WTC11 (cell line): ENCODE measurements around the gene CLDND2. TPM values are rescaled to one million over a fixed set of nuclear protein-coding genes. Genes with fewer than 3 reads are reported as not detected.

Source experiments
- ATAC-seq: fragments of 200-7000 bp; cut with Tn5 transposase; 2 replicates; pipeline ENCODE4 v1.10.0; 2021; ENCODE audit warnings: mild to moderate bottlenecking, moderate library complexity
- CTCF ChIA-PET: fragments of 300-600 bp; sonication (Branson Sonifier 250); formaldehyde crosslinking; loops from one replicate; lab custom pipeline; 2021; ENCODE audit warnings: antibody characterized with exemption; lab: Charles Lee
- POLR2A ChIA-PET: fragments of 350-600 bp; sonication (Branson Sonifier 250); formaldehyde crosslinking; loops from one replicate; lab custom pipeline; 2021; ENCODE audit warnings: antibody characterized with exemption; lab: Charles Lee
- DNase-seq: peaks from one replicate; pipeline ENCODE4 v3.0.0; 2021; ENCODE audit warnings: low spot score
- H3K27ac Mint-ChIP-seq: 2 replicates; pipeline ENCODE4 v1.8.0; 2021; ENCODE audit warnings: mixed read lengths
- H3K27me3 Mint-ChIP-seq: 2 replicates; pipeline ENCODE4 v1.8.0; 2021; ENCODE audit warnings: low read depth, mild to moderate bottlenecking, moderate library complexity, mixed read lengths
- H3K36me3 Mint-ChIP-seq: 2 replicates; pipeline ENCODE4 v1.8.0; 2021; ENCODE audit warnings: mixed read lengths
- H3K4me1 Mint-ChIP-seq: 2 replicates; pipeline ENCODE4 v1.8.0; 2022; ENCODE audit warnings: mixed read lengths
- H3K4me3 Mint-ChIP-seq: 2 replicates; pipeline ENCODE4 v1.8.0; 2021; ENCODE audit warnings: mild to moderate bottlenecking, moderate library complexity, mixed read lengths
- H3K9me3 Mint-ChIP-seq: 2 replicates; pipeline ENCODE4 v1.8.0; 2021; ENCODE audit warnings: mixed read lengths
- ATF1 ChIP-seq: sonication (generic); formaldehyde crosslinking; IDR thresholded peaks from 2 replicates; pipeline ENCODE4 v1.8.1; 2023; ENCODE audit warnings: mild to moderate bottlenecking, moderate library complexity, missing genetic modification reagents
- ATF6 ChIP-seq: sonication (generic); formaldehyde crosslinking; IDR thresholded peaks from 2 replicates; pipeline ENCODE4 v1.8.1; 2023; ENCODE audit warnings: mild to moderate bottlenecking, missing genetic modification reagents
- E2F1 ChIP-seq: sonication (generic); formaldehyde crosslinking; IDR thresholded peaks from 2 replicates; pipeline ENCODE4 v1.8.0; 2022; ENCODE audit warnings: mild to moderate bottlenecking, missing genetic modification reagents
- E2F4 ChIP-seq: sonication (generic); formaldehyde crosslinking; IDR thresholded peaks from 2 replicates; pipeline ENCODE4 v1.8.1; 2022; ENCODE audit warnings: low read depth, mild to moderate bottlenecking, moderate library complexity, missing genetic modification reagents, borderline replicate concordance
- JUN ChIP-seq: sonication (generic); formaldehyde crosslinking; IDR thresholded peaks from 2 replicates; pipeline ENCODE4 v1.8.0; 2023; ENCODE audit warnings: mild to moderate bottlenecking, missing genetic modification reagents
- NR1H2 ChIP-seq: sonication (generic); formaldehyde crosslinking; IDR thresholded peaks from 2 replicates; pipeline ENCODE4 v1.9.0; 2021; ENCODE audit warnings: mild to moderate bottlenecking, moderate library complexity, missing genetic modification reagents
- RORB ChIP-seq: fragments of 250-450 bp; sonication (Bioruptor Pico); IDR thresholded peaks from 2 replicates; pipeline ENCODE4 v1.9.0; 2021; ENCODE audit warnings: mild to moderate bottlenecking
- STAT6 ChIP-seq: sonication (generic); formaldehyde crosslinking; conservative IDR thresholded peaks from 2 replicates; pipeline ENCODE4 v1.8.1; 2023; ENCODE audit warnings: mild to moderate bottlenecking, low read depth, missing genetic modification reagents, moderate library complexity
- ZMAT4 ChIP-seq: fragments of 250-450 bp; sonication (Bioruptor Pico); IDR thresholded peaks from 2 replicates; pipeline ENCODE4 v1.9.0; 2021; ENCODE audit warnings: mild to moderate bottlenecking
- ZNF121 ChIP-seq: sonication (generic); formaldehyde crosslinking; IDR thresholded peaks from 2 replicates; pipeline ENCODE4 v1.8.0; 2023; ENCODE audit warnings: missing genetic modification reagents
- ZNF219 ChIP-seq: sonication (generic); formaldehyde crosslinking; IDR thresholded peaks from 2 replicates; pipeline ENCODE4 v1.8.0; 2023; ENCODE audit warnings: missing genetic modification reagents, mild to moderate bottlenecking, borderline replicate concordance
- ZNF232 ChIP-seq: sonication (generic); formaldehyde crosslinking; IDR thresholded peaks from 2 replicates; pipeline ENCODE4 v1.8.0; 2022; ENCODE audit warnings: mild to moderate bottlenecking, missing genetic modification reagents
- ZNF423 ChIP-seq: fragments of 250-450 bp; sonication (Bioruptor Pico); IDR thresholded peaks from 2 replicates; pipeline ENCODE4 v2.1.2; 2022; ENCODE audit warnings: mild to moderate bottlenecking, moderate library complexity
- ZNF512 ChIP-seq: sonication (generic); formaldehyde crosslinking; IDR thresholded peaks from 2 replicates; pipeline ENCODE4 v1.8.1; 2022; ENCODE audit warnings: missing genetic modification reagents, borderline replicate concordance
- ZNF532 ChIP-seq: fragments of 250-450 bp; sonication (Bioruptor Pico); IDR thresholded peaks from 2 replicates; pipeline ENCODE4 v1.9.0; 2021; ENCODE audit warnings: mild to moderate bottlenecking, borderline replicate concordance
- total RNA-seq: library from RNA; stranded (reverse); gene quantifications from 3 replicates; pipeline ENCODE4 v1.2.3, GENCODE V29; 2021

CLDND2 gene
- total RNA-seq, 1 experiment from 2014 or later: 1.7 TPM

GRCh38 chr19:51337861-51338562 lies 30.8 kb downstream of the CLDND2 start (continued):
- TF ChIP-seq E2F4 (CRISPR knock-in tag) (no peak), RORB (CRISPR knock-in tag) (no peak)

- H3K27me3 Mint-ChIP-seq: peaks cover 18% of the 10 kb centered on the region
- POLR2A ChIA-PET: no interaction called here
- peaks cover 23% of the 10 kb centered on the region for H3K36me3 Mint-ChIP-seq
- no peak for DNase-seq
- no peak overlapping the region for H3K27ac Mint-ChIP-seq
- peaks cover 22% of the 10 kb centered on the region for H3K4me1 Mint-ChIP-seq
- no peak for ATAC-seq
- TF ChIP-seq JUN (CRISPR knock-in tag) (no peak), ZNF219 (CRISPR knock-in tag) (no peak), NR1H2 (CRISPR knock-in tag) (no peak), ZNF512 (CRISPR knock-in tag) (no peak), ATF6 (CRISPR knock-in tag) (no peak), ZNF232 (CRISPR knock-in tag) (no peak), E2F1 (CRISPR knock-in tag) (no peak), ZNF423 (no peak), ZNF121 (CRISPR knock-in tag) (no peak), ATF1 (CRISPR knock-in tag) (no peak), STAT6 (CRISPR knock-in tag) (no peak), ZNF532 (CRISPR knock-in tag) (no peak), ZMAT4 (CRISPR knock-in tag) (no peak)
- TF ChIP-seq, all 79 proteins: peak for 0
- CTCF ChIA-PET: interaction anchor here (0.9 to 2.5 kb wide), 5 partner anchors 9 to 179 kb away, joined by 4 to 21 read pairs (median 5); no protein-coding TSS in a partner anchor
- Mint-ChIP-seq H3K9me3 (peaks cover 11% of the 10 kb centered on the region), H3K4me3 (no peak overlapping the region)
Measured at GRCh38 chr19:51337141-51337860, 31.5 kb downstream of the CLDND2 start.
